Measurements from ENCODE around the gene RGS5.

- no peak for TF ChIP-seq CTCF (conservative IDR thresholded peaks at IDR 0.05; ENCODE audit: low read length)
- no peak for TF ChIP-seq EZH2phosphoT487 (IDR thresholded peaks at IDR 0.05; ENCODE audit: borderline replicate concordance, low read depth, low read length)
These were observed 13.8 kb downstream of the RGS5 start for GRCh38 chr1:163188947-163189346.

Data from OCI-LY7 (cell line).